NT2/D1 (cell line): ENCODE measurements around the gene KLF13.

ENCODE experiments used
- SUZ12 ChIP-seq: IDR thresholded peaks from 2 replicates; pipeline ENCODE4 v1.6.1; 2011; ENCODE audit not compliant: insufficient read length, insufficient read depth; ENCODE audit errors: extremely low read depth
- YY1 ChIP-seq: IDR thresholded peaks from 2 replicates; pipeline ENCODE4 v1.6.1; 2011; ENCODE audit not compliant: insufficient read length, insufficient read depth

GRCh38 chr15:31301673-31301990 lies 25.0 kb upstream of the KLF13 start:
- no peak for TF ChIP-seq YY1
- no peak for TF ChIP-seq SUZ12
